Rectal smooth muscle tissue (tissue), 1 donor: ENCODE measurements around the gene ITGAL.
"Not testable (repeated sequence)": the region's sequence is repeated elsewhere in the genome, so short reads cannot be mapped to it uniquely, and the experiment has no call there.

Source experiments
- H3K27ac ChIP-seq: one replicate; pipeline ENCODE4 v1.7.0; 2013; ENCODE audit warnings: low read depth, low read length, inconsistent platforms
- H3K27me3 ChIP-seq: one replicate; pipeline ENCODE4 v1.7.0; 2013; ENCODE audit warnings: low read length; ENCODE audit not compliant: control insufficient read depth, insufficient read depth
- H3K36me3 ChIP-seq: one replicate; pipeline ENCODE4 v1.7.0; 2013; ENCODE audit warnings: low read length; ENCODE audit not compliant: control insufficient read depth, insufficient read depth
- H3K4me1 ChIP-seq: one replicate; pipeline ENCODE4 v1.7.0; 2013; ENCODE audit warnings: low read length; ENCODE audit not compliant: control insufficient read depth, insufficient read depth
- H3K4me3 ChIP-seq: one replicate; pipeline ENCODE4 v1.7.0; 2013; ENCODE audit warnings: low read length
- H3K9ac ChIP-seq: one replicate; pipeline ENCODE4 v1.7.0; 2013; ENCODE audit warnings: low read length

ITGAL gene

DNA sequence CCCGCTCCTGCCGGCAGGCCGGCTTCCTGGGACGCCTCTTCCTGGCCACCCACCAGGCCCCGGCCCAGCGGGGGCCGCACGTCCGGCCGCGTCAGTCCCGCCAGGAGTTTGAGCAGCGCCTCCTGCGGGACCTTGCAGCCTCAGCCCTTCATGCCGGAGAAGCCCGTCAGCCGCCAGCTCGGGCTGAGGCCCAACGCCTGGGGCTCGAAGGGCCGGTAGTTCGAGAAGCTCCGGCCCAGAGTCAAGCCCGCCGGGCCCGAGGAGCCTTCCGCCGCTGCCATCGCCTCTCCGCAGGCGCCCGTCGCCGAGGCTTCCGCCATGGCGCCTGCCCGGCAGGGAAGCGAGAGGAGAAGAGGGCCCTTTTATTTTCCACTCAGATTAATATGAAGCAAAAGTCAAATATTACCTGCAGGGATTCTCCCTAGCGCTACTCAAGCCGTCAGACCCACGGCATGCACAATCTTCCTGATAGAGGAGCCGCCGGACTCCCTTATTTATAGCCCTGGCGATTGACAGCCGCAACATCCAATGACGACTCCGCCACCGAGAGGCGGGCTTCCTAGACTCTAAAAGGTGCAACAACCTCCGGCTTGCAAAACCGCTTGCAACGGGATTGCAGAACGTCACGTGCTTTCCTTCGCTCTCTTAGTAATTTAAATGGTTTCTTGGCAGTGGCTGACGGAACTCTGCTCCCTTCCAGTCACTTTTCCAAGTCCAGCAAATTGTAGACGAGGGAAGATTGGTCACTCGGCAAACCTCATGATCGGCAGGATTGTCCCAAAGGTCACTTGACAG, 26.9 kb upstream of the ITGAL start, which contains the start of gene SEPHS2:
Gene SEPHS2 (minus strand): TSS at position 467 of the 795 bp plus-strand sequence. CDS start 147 bp downstream, at position 320.
- peak within 1 kb of the TSS; percentile 94 for H3K4me3 ChIP-seq
- peaks cover 5% of the 10 kb centered on the region for H3K36me3 ChIP-seq
- peak within 1 kb of the TSS; percentile 93 for H3K9ac ChIP-seq
- peaks cover 6% of the 10 kb centered on the region for H3K4me1 ChIP-seq
- no peaks in the 10 kb centered on the region for H3K27me3 ChIP-seq
- H3K27ac ChIP-seq, result peak within 1 kb of the TSS; percentile 96

DNA sequence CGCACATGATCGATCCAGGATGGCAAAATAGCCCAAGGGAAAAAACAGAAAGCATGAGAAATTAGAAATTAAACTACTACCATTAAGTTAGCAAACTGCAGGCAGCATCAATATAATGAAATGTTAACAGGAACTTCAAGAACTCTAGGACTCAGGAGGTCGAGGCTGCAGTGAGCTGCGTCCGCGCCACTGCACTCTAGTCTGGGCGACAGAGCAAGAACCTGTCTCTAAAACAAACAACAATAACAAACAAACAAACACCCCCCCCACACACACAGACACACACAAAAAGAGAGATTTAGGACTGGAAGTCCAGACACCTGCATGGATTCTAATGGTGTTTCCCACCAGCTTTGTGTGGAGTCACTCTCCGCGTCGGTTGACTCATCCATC, 26.3 kb upstream of the ITGAL start:
- Histone ChIP-seq H3K4me3 (peak overlapping the region; percentile 94), H3K27me3 (no peaks in the 10 kb centered on the region), H3K4me1 (peaks cover 6% of the 10 kb centered on the region), H3K36me3 (peaks cover 5% of the 10 kb centered on the region), H3K27ac (peak overlapping the region; percentile 96), H3K9ac (no peak overlapping the region)

DNA sequence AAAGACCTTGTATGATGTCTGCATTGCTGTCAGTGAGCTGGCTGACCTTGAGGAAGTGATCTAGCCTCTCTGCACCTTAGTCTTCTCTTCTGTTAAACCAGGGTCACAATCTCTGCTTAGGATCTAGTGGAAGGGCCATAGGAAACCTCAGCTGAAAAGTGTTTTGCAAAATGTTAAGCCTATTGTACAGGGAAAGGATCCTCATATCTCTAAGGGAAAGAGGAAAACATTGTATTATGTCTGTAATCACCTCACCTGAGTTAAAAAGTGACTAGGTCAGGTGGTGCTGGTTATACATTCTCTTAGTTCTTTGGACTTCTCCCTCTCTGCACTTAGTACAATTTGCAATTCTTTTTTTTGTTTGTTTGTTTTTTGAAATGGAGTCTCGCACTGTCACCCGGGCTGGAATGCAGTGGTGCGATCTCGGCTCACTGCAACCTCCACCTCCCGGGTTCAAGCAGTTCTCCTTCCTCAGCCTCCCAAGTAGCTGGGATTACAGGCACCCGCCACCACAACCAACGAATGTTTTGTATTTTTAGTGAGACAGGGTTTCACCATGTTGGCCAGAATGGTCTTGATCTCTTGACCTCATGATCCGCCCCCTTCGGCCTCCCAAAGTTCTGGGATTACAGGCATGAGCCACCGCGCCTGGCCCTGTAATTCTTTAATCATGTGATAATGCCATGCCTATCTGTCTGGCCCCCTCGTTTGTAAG, 24.9 kb upstream of the ITGAL start:
- H3K27ac ChIP-seq, result no peak overlapping the region
- H3K4me3 ChIP-seq, result no peak overlapping the region
- no peaks in the 10 kb centered on the region for H3K27me3 ChIP-seq
- H3K36me3 ChIP-seq, result peaks cover 5% of the 10 kb centered on the region
- peaks cover 6% of the 10 kb centered on the region for H3K4me1 ChIP-seq
- no peak overlapping the region for H3K9ac ChIP-seq

DNA sequence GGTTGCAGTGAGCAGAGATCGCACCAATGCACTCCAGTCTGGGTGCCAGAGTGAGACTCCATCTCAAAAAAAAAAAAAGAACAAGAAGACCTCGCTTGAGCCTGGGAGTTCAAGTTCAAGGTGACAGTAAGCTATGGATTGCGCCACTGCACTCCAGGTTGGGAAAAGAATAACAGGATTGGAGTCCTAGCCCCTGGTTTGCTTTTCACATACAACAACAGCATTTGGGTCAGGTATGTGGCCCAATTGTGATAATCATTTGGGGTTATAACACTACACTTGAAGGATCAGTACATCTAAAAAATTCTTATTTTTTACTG, 23.5 kb upstream of the ITGAL start:
- Histone ChIP-seq H3K27me3 (no peaks in the 10 kb centered on the region), H3K27ac (no peak overlapping the region), H3K4me1 (peaks cover 6% of the 10 kb centered on the region)

DNA sequence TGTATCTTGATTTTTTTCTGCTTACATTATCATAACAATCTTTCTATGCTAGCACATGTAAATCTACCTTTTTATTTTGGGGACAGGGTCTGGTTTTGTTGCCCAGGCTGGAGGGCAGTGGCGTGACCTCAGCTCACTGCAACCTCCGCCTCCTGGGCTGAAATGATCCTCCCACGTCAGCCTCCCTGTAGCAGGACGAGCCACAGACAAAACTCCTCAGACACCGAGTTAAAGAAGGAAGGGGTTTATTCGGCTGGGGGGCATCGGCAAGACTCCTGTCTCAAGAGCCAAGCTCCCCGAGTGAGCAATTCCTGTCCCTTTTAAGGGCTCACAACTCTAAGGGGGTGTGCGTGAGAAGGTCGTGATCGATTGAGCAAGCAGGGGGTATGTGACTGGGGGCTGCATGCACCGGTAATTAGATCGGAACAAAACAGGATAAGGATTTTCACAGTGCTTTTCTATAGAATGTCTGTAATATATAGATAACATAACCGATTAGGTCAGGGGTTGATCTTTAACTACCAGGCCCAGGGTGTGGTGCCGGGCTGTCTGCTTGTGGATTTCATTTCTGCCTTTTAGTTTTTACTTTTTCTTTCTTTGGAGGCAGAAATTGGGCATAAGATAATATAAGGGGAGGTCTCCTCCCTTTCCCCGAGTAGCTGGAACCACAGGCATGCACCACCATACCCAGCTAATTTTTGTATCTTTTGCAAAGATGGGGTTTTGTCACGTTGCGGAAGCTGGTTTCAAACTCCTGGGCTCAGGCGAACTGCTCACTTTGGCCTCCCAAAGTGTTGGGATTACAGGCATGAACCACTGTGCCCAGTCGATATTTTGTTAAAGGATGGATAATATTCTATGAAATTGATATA, 19.6 kb upstream of the ITGAL start:
- H3K4me1 ChIP-seq, H3K4me3 ChIP-seq, H3K9ac ChIP-seq, H3K27me3 ChIP-seq, H3K36me3 ChIP-seq, H3K27ac ChIP-seq: not testable (repeated sequence)

More for the DNA sequence above, 23.5 kb upstream of the ITGAL start:
- Histone ChIP-seq H3K4me3 (no peak overlapping the region), H3K36me3 (peaks cover 5% of the 10 kb centered on the region), H3K9ac (no peak overlapping the region)

DNA sequence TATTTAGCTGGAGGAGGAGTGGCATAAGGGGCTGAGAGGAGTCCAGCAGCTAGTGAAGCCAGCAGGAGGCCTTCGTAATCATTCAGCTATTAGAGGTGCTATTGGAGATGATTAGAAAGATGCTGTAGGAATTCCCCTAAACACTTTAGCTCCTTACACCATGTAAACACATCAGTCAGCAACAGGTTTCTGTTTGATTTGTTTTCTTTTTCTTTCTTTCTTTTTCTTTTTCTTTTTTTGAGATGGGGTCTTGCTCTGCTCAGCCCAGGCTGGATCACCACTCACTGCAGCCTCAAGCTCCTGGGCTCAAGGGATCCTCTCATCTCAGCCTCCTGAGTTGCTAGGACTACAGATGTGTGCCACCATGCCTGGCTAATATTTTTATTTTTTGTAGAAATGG, 16.2 kb upstream of the ITGAL start:
- Histone ChIP-seq H3K27ac (no peak overlapping the region), H3K4me3 (no peak overlapping the region), H3K27me3 (no peaks in the 10 kb centered on the region), H3K36me3 (no peaks in the 10 kb centered on the region), H3K9ac (no peak overlapping the region), H3K4me1 (no peaks in the 10 kb centered on the region)

DNA sequence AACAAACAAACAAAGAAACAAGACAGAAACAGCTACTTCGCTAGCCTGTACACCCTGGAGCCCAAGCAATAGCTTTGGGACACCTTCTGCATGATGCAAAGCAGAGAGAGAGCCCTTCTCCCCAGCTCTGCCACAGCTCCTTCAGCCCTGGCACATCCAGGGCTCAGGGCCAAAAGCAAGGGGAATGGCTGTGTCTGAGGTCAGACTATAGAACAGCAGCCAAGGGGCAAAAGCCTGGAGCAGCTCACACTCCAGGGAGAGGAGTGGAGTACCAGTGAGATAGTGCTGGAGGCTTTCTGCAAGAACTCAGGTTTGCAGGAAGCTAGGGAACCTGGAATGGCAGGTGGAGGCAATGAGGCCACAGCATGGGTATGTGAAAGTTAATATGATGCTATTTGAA, 15.3 kb upstream of the ITGAL start:
- Histone ChIP-seq H3K27me3 (no peaks in the 10 kb centered on the region), H3K4me3 (no peak overlapping the region), H3K4me1 (no peaks in the 10 kb centered on the region), H3K9ac (no peak overlapping the region), H3K36me3 (no peaks in the 10 kb centered on the region), H3K27ac (no peak overlapping the region)

DNA sequence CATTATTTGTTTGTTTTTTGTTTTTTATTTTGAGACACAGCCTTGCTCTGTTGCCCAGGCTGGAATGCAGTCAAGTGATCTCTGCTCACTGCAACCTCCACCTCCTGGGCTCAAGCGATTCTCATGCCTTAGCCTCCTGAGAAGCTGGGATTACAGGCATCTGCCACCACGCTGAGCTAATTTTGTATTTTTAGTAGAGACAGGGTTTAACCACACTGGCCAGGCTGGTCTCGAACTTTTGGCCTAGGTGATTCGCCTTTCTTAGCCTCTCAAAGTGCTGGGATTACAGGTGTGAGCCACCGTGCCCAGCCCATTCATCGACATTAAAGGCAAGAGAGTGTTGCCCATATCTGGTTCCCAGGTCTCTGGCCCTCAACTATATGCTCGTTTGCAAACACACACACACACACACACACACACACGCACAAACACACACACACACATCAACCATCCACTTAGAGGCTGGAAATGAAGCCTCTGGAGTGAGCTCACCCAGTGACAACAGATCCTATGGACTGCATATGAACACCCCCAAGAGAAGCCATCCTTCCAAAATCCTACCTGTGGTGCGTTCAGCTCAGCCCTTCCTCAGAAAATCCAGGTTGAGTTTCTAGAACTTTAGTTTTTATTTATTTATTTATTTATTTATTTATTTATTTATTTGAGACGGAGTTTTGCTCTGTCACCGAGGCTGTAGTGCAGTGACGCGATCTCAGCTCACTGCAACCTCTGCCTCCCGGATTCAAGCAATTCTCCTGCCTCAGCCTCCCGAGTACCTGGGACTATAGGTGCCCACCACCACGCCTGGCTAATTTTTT, 14.6 kb upstream of the ITGAL start:
- H3K36me3 ChIP-seq, result no peaks in the 10 kb centered on the region
- no peak overlapping the region for H3K4me3 ChIP-seq
- H3K4me1 ChIP-seq, result no peaks in the 10 kb centered on the region
- H3K27me3 ChIP-seq, result no peaks in the 10 kb centered on the region
- H3K27ac ChIP-seq, result no peak overlapping the region
- no peak overlapping the region for H3K9ac ChIP-seq

DNA sequence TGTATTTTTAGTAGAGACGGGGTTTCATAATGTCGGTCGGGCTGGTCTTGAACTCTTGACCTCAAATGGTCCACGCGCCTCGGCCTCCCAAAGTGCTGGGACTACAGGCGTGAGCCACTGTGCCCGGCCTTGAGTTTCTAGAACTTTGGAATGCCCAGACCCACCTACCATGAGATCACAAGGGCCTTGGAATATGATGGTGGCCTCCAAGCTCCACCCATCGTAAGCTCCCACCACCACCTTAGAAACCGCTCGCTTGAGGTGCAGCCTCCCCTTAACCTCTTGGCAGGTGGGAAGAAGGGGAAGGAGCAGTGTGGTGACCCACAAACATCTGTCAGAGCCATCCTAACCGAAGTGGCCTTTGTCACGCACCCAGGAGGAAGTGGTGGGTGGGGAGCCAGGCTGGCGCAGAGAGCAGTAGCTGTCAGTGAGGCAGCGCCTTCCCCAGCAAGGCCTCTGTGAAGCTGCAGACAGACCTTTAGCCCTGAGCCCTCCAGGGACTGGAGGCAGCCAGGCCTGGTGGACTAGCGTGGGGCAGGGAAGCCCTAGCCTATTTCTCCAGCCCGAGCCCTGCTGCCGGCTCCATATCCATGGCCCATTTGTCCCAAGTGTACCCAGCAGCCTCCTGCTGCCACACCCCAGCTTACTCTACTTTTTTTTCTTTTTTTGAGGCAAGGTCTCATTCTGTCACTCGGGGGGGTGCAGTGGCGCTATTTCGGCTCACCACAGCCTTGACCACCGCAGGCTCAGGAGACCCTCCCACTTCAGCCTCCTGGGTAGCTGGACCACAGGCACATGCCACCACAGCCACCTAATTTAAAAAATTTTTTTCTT, 13.8 kb upstream of the ITGAL start:
- Histone ChIP-seq H3K4me3 (no peak overlapping the region), H3K27ac (no peak overlapping the region), H3K36me3 (no peaks in the 10 kb centered on the region), H3K9ac (no peak overlapping the region), H3K4me1 (no peaks in the 10 kb centered on the region), H3K27me3 (no peaks in the 10 kb centered on the region)

DNA sequence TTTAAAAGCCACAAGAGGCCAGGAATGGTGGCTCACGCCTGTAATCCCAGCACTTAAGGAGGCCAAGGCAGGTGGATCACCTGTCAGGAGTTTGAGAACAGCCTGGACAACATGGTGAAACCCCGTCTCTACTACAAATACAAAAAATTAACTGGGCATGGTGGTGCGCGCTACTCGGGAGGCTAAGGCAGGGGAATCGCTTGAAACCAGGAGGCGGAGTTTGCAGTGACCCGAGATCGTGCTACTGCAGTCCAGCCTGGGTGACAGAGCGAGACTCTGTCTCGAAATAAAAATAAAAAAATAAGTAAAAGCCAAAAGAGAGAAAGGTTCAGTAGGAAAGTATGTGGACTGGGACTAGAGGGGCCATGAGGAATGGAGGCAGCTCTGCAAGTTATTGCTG, 13.1 kb upstream of the ITGAL start:
- Histone ChIP-seq H3K4me1 (no peaks in the 10 kb centered on the region), H3K27ac (no peak overlapping the region), H3K9ac (no peak overlapping the region), H3K4me3 (no peak overlapping the region), H3K27me3 (no peaks in the 10 kb centered on the region), H3K36me3 (no peaks in the 10 kb centered on the region)

DNA sequence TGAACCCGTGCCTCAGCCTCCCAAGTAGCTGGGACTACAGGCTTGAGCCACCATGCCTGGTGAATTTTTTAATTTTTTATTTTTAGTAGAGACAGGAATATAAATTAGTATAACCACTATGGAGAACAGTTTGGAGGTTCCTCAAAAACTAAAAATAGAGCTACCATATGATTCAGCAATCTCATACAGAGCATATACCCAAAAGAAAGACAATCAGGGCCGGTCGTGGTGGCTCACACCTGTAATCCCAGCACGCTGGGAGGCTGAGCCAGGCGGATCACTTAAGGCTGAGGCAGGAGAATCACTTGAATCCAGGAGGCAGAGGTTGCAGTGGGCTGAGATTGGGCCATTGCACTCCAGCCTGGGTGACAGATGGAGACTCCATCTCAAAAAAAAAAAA, 11.1 kb upstream of the ITGAL start:
- not testable (repeated sequence) for H3K27me3 ChIP-seq, H3K4me3 ChIP-seq, H3K27ac ChIP-seq

More for the DNA sequence above, 11.1 kb upstream of the ITGAL start:
- H3K9ac ChIP-seq, H3K36me3 ChIP-seq, H3K4me1 ChIP-seq: not testable (repeated sequence)
